IMR-90 (cell line): ENCODE results near the gene E2F4.

ENCODE experiments used
- CTCF ChIP-seq: conservative IDR thresholded peaks from 2 replicates; pipeline ENCODE4 v1.5.1; 2012; ENCODE audit warnings: mild to moderate bottlenecking, low read depth, low read length, improper control_type of control experiment
- ELK1 ChIP-seq: fragments of 150-350 bp; IDR thresholded peaks from 2 replicates; pipeline ENCODE4 v1.6.1; 2016; ENCODE audit warnings: low read depth, mild to moderate bottlenecking, low read length, moderate library complexity, borderline replicate concordance
- FOS ChIP-seq: fragments of 150-350 bp; IDR thresholded peaks from 2 replicates; pipeline ENCODE4 v1.6.1; 2016; ENCODE audit warnings: low read depth, low read length
- MAFK ChIP-seq: IDR thresholded peaks from 2 replicates; pipeline ENCODE4 v1.6.1; 2012; ENCODE audit warnings: low read depth, low read length, improper control_type of control experiment
- POLR2A ChIP-seq: IDR thresholded peaks from 2 replicates; pipeline ENCODE4 v1.6.1; 2012; ENCODE audit warnings: mild to moderate bottlenecking, low read depth, low read length
- RAD21 ChIP-seq: IDR thresholded peaks from 2 replicates; pipeline ENCODE4 v1.6.1; 2012; ENCODE audit warnings: low read length, improper control_type of control experiment
- RCOR1 ChIP-seq: IDR thresholded peaks from 2 replicates; pipeline ENCODE4 v1.6.1; 2012; ENCODE audit warnings: mild to moderate bottlenecking, low read length, improper control_type of control experiment; ENCODE audit not compliant: insufficient replicate concordance
- SMC3 ChIP-seq: fragments of 150-350 bp; IDR thresholded peaks from 2 replicates; pipeline ENCODE4 v1.6.1; 2016; ENCODE audit warnings: low read depth, mild to moderate bottlenecking, antibody characterized with exemption, low read length, moderate library complexity
- TF ChIP-seq, protein P1 (sequence below): fragments of 150-350 bp; IDR thresholded peaks from 2 replicates; pipeline ENCODE4 v1.6.1; 2017; ENCODE audit warnings: mild to moderate bottlenecking, antibody characterized with exemption, low read length, low read depth

DNA sequence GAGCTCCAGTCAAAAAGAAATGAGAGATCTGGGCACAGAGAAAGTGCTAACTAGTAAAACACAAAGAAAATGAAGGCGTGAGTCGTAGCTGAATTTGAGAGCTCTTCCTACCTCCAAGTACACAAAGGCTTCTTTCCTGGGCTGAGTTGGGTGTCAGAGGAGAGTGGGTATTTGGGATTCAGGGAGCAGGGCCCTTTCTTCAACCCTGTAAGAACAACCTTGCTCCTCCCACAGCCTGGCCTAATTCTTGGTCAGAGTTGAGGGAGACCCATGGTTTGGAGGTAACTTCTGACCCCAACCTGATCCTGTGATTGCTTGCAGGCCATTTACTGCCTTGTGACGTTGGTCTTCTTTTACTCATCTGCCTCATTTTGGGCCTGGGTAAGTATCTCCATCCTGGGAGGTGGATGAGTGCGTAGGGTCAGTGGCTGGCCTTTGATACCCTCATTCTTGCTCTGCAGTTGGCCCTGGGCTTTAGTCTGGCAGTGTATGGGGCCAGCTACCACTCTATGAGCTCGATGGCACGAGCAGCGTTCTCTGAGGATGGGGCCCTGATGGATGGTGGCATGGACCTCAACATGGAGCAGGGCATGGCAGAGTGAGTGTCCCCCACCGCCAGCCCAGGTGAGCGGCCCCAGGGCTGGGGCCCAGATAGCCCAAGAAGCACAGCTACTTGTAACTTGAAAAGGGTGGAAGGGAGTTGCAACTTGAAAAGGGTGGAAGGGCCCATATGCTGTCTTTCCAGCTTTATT, 36.3 kb downstream of the E2F4 start:
- TF ChIP-seq ELK1 (no peak), RAD21 (no peak), CTCF (no peak), POLR2A (no peak), RCOR1 (no peak), SMC3 (no peak), MAFK (no peak), FOS (no peak)
- TF ChIP-seq, protein P1, sequence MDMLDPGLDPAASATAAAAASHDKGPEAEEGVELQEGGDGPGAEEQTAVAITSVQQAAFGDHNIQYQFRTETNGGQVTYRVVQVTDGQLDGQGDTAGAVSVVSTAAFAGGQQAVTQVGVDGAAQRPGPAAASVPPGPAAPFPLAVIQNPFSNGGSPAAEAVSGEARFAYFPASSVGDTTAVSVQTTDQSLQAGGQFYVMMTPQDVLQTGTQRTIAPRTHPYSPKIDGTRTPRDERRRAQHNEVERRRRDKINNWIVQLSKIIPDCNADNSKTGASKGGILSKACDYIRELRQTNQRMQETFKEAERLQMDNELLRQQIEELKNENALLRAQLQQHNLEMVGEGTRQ, result no peak
